Breast epithelium (tissue), 3 donors: Measurements from ENCODE around the gene LSM14B.

Experiments
- CTCF ChIP-seq, 3 donors: fragments of 450-650 bp; IDR thresholded peaks; one replicate each; pipeline ENCODE4 v1.5.1; 2016 to 2017; ENCODE audit warnings: antibody characterized with exemption in 3 of 3, mild to moderate bottlenecking in 3 of 3, moderate library complexity in 3 of 3
- POLR2A ChIP-seq: fragments of 450-650 bp; IDR thresholded peaks from one replicate; pipeline ENCODE4 v1.6.1; 2016; ENCODE audit warnings: antibody characterized with exemption, mild to moderate bottlenecking, moderate library complexity
- POLR2AphosphoS5 ChIP-seq, 3 donors: sonication (generic); formaldehyde crosslinking; IDR thresholded peaks; one replicate each; pipeline ENCODE4 v1.6.1; 2017; ENCODE audit warnings: antibody characterized with exemption in 3 of 3

- TF ChIP-seq CTCF (IDR thresholded peaks at IDR 0.05) (no peak), POLR2AphosphoS5 (IDR thresholded peaks at IDR 0.05) (no peak), POLR2A (no peak)
These were observed 24.9 kb downstream of the LSM14B start for GRCh38 chr20:62147125-62147524.
